HG02885 (cell line): ENCODE data around the gene FKBP3.

Experiments used
- ATAC-seq: cut with Tn5 transposase; IDR thresholded peaks from one replicate; pipeline ENCODE4 v1.9.1; 2021; ENCODE audit warnings: mild to moderate bottlenecking; ENCODE audit not compliant: unreplicated experiment, poor library complexity

The FKBP3 gene

DNA sequence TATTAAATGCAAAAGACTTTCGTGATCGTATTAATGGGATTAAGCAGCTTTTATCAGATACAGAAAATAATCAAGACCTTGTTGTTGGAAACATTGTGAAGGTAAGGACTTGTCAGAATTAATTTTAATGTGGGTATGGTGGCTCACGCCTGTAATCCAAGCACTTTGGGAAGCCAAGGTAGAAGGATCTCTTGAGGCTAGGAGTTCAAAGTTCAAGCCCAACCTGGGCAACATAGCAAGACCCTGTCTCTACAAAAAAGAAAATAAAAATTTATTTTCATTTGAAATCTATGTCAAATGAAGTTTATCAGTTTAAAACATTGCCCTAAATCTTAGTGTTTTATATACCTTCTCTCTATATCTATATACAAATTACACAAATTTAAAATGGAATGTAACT, 67.6 kb downstream of the FKBP3 start:
- no peak for ATAC-seq

DNA sequence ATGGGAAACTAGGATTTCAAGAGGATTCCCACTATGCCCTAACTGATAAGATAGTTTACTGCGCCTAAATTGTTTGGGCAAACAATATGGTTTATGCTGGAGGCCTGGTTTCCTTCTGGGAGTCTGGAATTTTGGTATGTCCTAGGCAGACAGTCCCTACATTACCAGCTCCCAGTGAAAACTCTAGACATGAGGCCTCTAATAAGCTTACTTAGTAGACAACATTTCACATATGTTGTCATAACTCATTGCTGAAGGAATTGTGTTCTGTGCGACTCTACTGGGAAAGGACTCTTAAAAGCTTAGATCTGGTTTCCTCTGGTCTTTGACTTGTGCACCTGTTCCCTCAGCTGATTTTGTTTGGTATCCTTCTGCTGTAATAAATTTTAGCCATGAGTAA, 68.3 kb downstream of the FKBP3 start:
- ATAC-seq, result no peak
